Measurements from ENCODE around the gene HECTD4.
"Not testable (repeated sequence)": the region's sequence is repeated elsewhere in the genome, so short reads cannot be mapped to it uniquely, and the experiment has no call there.

The HECTD4 gene

GRCh38 chr12:112352921-112353320 is 29.3 kb downstream of the HECTD4 start:
- no peak overlapping the region for H3K9ac ChIP-seq
- 0 out of 22 replicates have a peak, but pooled peaks cover 0 to 3% (median 0%) of the 10 kb centered on the region in 11 experiments for H3K36me3 ChIP-seq
- 0 out of 22 replicates have a peak overlapping the region, but pooled peaks of 1 of the 11 experiments have one; percentile 7 for H3K4me2 ChIP-seq
- peaks cover 0 to 8% (median 0%) of the 10 kb centered on the region in 11 experiments; a peak in 1 of 22 replicates for H3K9me3 ChIP-seq (replicated peaks in 1 of 11)
- H3K4me3 ChIP-seq, result no peak overlapping the region
- TF ChIP-seq Cebpa-rat (IDR thresholded peaks at IDR 0.05), result no peak
- H3K27me3 ChIP-seq, result no peaks in the 10 kb centered on the region
- peaks cover 9 to 28% (median 18%) of the 10 kb centered on the region in 10 experiments for H3K4me1 ChIP-seq
- no peak overlapping the region for H3K27ac ChIP-seq
- H4K20me1 ChIP-seq, result peaks cover 0 to 84% (median 25%) of the 10 kb centered on the region in 11 experiments; a peak in 11 of 22 replicates

DNA sequence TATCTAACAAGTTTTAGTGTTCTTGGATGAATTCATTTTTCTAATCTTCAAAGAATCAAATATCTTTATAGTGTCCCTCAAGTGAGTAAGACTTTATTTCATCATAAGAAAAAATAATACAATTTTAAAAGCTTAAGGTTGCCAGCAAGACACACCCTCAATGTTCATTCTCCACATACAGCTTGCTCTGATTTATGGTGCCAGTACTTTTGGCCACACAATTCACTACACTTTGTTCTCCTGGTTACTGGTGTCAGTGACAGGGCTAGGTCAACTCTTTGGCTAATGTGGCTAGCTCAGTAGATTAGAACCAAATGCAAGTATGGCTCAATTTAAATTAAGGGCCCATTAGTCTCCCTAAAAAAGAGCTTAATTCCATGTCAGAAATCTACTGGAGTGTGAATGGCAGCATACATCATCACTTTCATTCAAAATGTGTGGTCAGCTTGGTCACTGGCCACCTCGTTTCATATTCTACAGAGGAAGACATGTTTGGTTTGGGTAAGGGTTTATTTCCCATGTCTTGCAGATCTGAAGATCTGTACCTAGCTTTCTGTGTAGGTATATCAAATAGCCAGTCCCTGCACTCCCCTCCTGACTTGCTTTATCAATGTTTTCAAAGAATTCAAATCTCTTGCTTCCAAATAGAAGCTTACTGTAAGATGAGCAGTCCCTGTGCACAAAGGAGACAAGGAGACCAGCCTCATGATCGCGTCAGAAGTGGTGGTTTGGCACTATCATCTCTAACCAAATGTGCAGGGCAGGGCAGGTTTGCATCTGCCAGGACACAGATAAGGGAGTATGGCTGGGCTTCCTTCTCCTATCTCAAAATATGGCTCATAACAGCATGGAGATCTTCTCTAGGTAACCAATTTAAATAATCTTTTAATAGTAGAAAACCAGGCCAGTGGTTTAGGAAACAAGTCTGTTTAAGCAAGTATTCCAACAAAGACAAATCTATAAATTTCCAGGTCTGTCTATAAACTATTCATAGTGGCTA is 31.3 kb downstream of the HECTD4 start:
- H3K9me3 ChIP-seq (replicated peaks in 1 of 11), result 0 out of 22 replicates have a peak, but pooled peaks cover 0 to 4% (median 0%) of the 10 kb centered on the region in 11 experiments
- no peak overlapping the region for H3K27ac ChIP-seq

GRCh38 chr12:112349431-112349830 is 32.8 kb downstream of the HECTD4 start:
- H3K27ac ChIP-seq, result no peak overlapping the region
- H3K9ac ChIP-seq, result no peak overlapping the region
- H3K27me3 ChIP-seq, result no peaks in the 10 kb centered on the region
- H4K20me1 ChIP-seq, result peaks cover 8 to 91% (median 42%) of the 10 kb centered on the region in 11 experiments; a peak in 16 of 22 replicates
- TF ChIP-seq Cebpa-rat (IDR thresholded peaks at IDR 0.05), result no peak
- peak overlapping the region in 1 of 11 experiments; percentile 42; a peak in 1 of 22 replicates for H3K4me2 ChIP-seq
- H3K36me3 ChIP-seq, result no peaks in the 10 kb centered on the region
- peaks cover 9 to 38% (median 22%) of the 10 kb centered on the region in 10 experiments for H3K4me1 ChIP-seq
- no peaks in the 10 kb centered on the region for H3K9me3 ChIP-seq (replicated peaks in 1 of 11)
- H3K4me3 ChIP-seq, result no peak overlapping the region

More for the DNA sequence above, 31.3 kb downstream of the HECTD4 start:
- TF ChIP-seq Cebpa-rat (IDR thresholded peaks at IDR 0.05), result no peak
- H3K4me2 ChIP-seq, result no peak overlapping the region
- no peaks in the 10 kb centered on the region for H3K27me3 ChIP-seq
- no peak overlapping the region for H3K4me3 ChIP-seq
- peaks cover 6 to 84% (median 33%) of the 10 kb centered on the region in 11 experiments; a peak in 13 of 22 replicates for H4K20me1 ChIP-seq
- H3K4me1 ChIP-seq, result peaks cover 9 to 33% (median 25%) of the 10 kb centered on the region in 10 experiments
- H3K36me3 ChIP-seq, result 0 out of 22 replicates have a peak, but pooled peaks cover 0 to 3% (median 0%) of the 10 kb centered on the region in 11 experiments
- no peak overlapping the region for H3K9ac ChIP-seq

DNA sequence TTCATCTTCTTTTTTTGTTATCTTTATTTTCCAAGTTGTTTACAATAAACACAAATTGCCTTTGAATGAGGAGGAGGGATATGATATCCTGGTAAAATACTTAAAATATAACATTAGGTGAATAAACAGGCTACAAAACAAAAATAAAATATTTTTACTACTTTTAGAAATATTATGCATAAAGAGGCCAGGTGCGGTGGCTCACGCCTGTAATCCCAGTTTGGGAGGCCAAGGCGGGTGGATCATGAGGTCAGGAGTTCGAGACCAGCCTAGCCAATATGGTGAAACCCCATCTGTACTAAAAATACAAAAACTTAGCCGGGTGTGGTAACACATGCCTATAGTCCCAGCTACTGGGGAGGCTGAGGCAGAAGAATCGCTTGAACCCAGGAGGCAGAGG is 33.3 kb downstream of the HECTD4 start:
- H3K4me3 ChIP-seq; H3K9ac ChIP-seq; H3K36me3 ChIP-seq; H3K9me3 ChIP-seq (replicated peaks in 1 of 11); H3K4me2 ChIP-seq; H3K27me3 ChIP-seq; H3K27ac ChIP-seq: not testable (repeated sequence)
- peaks cover 5 to 33% (median 16%) of the 10 kb centered on the region in 10 experiments; a peak in 19 of 20 replicates for H3K4me1 ChIP-seq
- H4K20me1 ChIP-seq, result peaks cover 8 to 91% (median 41%) of the 10 kb centered on the region in 11 experiments; a peak in 16 of 22 replicates

- H4K20me1 ChIP-seq, result peaks cover 8 to 92% (median 37%) of the 10 kb centered on the region in 11 experiments; a peak in 16 of 22 replicates
- H3K4me2 ChIP-seq, result peak overlapping the region in 1 of 11 experiments; percentile 7; a peak in 2 of 22 replicates
- no peaks in the 10 kb centered on the region for H3K36me3 ChIP-seq
- H3K4me1 ChIP-seq, result peaks cover 0 to 31% (median 11%) of the 10 kb centered on the region in 10 experiments; a peak in 12 of 20 replicates
- H3K9ac ChIP-seq, result no peak overlapping the region
- H3K4me3 ChIP-seq, result no peak overlapping the region
- no peak for TF ChIP-seq Cebpa-rat (IDR thresholded peaks at IDR 0.05)
- no peaks in the 10 kb centered on the region for H3K27me3 ChIP-seq
- no peaks in the 10 kb centered on the region for H3K9me3 ChIP-seq (replicated peaks in 1 of 11)
- no peak overlapping the region for H3K27ac ChIP-seq
Measured at GRCh38 chr12:112347581-112347982, 34.6 kb downstream of the HECTD4 start.

DNA sequence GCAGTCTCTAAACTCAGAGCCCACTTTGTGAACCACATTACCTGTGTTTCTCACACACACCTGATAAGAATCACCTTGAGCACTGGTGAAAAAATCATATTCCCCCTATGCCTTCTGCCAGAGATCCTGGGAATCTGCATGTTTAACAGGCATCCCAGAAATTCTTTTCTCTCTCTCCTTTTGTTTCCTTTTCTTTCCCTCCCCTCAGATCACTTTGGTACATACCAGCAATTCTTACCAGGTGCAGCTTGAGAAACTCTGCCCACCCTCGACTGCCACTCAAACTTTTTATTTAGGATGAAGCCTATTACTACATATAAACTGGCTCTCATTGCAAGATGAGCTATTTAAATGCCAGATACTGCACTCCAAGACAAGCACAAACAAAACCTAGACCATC is 36.0 kb downstream of the HECTD4 start:
- H4K20me1 ChIP-seq, result peaks cover 9 to 93% (median 43%) of the 10 kb centered on the region in 11 experiments; a peak in 16 of 22 replicates
- no peak overlapping the region for H3K4me3 ChIP-seq
- TF ChIP-seq Cebpa-rat (IDR thresholded peaks at IDR 0.05), result no peak
- no peaks in the 10 kb centered on the region for H3K9me3 ChIP-seq (replicated peaks in 1 of 11)
- no peaks in the 10 kb centered on the region for H3K36me3 ChIP-seq
- no peak overlapping the region for H3K9ac ChIP-seq
- H3K4me2 ChIP-seq, result peak overlapping the region in 3 of 11 experiments; percentile 2 to 19 (median 7); a peak in 1 of 22 replicates
- no peak overlapping the region for H3K27ac ChIP-seq
- H3K4me1 ChIP-seq, result peaks cover 0 to 32% (median 11%) of the 10 kb centered on the region in 10 experiments; a peak in 12 of 20 replicates
- no peaks in the 10 kb centered on the region for H3K27me3 ChIP-seq

DNA sequence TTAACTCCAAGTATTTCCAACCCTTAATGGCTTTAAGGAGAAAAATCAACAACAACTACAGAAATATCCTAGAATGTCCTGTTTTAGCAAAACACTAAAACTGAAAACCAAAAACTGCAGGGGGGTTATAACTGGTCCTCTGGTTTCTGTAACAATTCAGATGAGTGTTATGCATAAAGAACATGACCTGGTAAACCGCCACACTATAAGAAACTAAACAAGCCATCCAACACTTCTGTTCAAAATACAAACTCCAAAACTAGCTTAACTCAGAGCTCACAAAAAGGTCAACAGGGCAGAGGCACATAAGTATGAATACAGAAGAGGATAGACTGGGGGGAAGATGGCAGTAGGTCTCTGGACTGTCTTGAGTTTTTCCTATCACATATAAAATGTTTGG is 38.0 kb downstream of the HECTD4 start:
- H3K27ac ChIP-seq, result no peak overlapping the region
- no peak overlapping the region for H3K9ac ChIP-seq
- H3K4me1 ChIP-seq, result peaks cover 0 to 23% (median 10%) of the 10 kb centered on the region in 10 experiments; a peak in 10 of 20 replicates
- TF ChIP-seq Cebpa-rat (IDR thresholded peaks at IDR 0.05), result no peak
- no peaks in the 10 kb centered on the region for H3K9me3 ChIP-seq (replicated peaks in 1 of 11)
- H4K20me1 ChIP-seq, result peaks cover 13 to 96% (median 57%) of the 10 kb centered on the region in 11 experiments; a peak in 16 of 22 replicates
- H3K27me3 ChIP-seq, result no peaks in the 10 kb centered on the region
- no peak overlapping the region for H3K4me3 ChIP-seq
- H3K4me2 ChIP-seq, result no peak overlapping the region
- H3K36me3 ChIP-seq, result no peaks in the 10 kb centered on the region

DNA sequence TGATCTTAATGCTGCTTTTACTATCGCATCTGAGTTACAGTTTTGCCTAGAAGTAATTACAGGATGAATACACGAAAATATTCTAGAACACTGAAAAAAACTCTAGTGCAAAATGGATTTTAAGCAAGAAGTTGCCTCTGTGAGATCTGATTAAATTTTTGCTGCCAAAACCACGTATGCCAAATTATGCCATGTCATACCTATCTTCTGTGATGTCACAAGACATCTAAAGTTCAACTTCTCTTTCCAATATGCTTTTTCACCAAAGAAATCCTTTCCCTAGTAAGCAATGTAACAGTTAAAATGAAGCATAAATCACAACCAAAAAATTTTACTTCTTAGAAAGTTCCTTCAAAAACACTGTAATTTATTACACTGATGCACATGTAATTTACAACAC is 39.6 kb downstream of the HECTD4 start:
- no peak overlapping the region for H3K9ac ChIP-seq
- H3K4me2 ChIP-seq, result no peak overlapping the region
- H3K9me3 ChIP-seq (replicated peaks in 1 of 11), result no peaks in the 10 kb centered on the region
- no peaks in the 10 kb centered on the region for H3K27me3 ChIP-seq
- H4K20me1 ChIP-seq, result peaks cover 13 to 99% (median 65%) of the 10 kb centered on the region in 11 experiments; a peak in 17 of 22 replicates
- no peak for TF ChIP-seq Cebpa-rat (IDR thresholded peaks at IDR 0.05)
- peaks cover 0 to 13% (median 4%) of the 10 kb centered on the region in 11 experiments; a peak in 6 of 22 replicates for H3K36me3 ChIP-seq
- no peak overlapping the region; a peak in 1 of 22 replicates for H3K27ac ChIP-seq
- H3K4me3 ChIP-seq, result no peak overlapping the region
- peaks cover 0 to 16% (median 8%) of the 10 kb centered on the region in 10 experiments; a peak in 10 of 20 replicates for H3K4me1 ChIP-seq

All from BLaER1 treated with 17β-estradiol and CSF1 and Interleukin-3, amounts not matched to agents 10 nM and 100 nM (cell line).